Liver (tissue), 9 donors: ENCODE data around the gene PTGIS. TPM values are rescaled to one million over a fixed set of nuclear protein-coding genes. Genes with fewer than 3 reads are reported as not detected.

Source experiments
- DNase-seq: peaks from one replicate; pipeline ENCODE4 v3.0.0-alpha.2; 2017; ENCODE audit warnings: low spot score
- H3K27ac ChIP-seq, 2 donors: one replicate each; pipeline ENCODE4 v1.7.0; 2013; ENCODE audit warnings: inconsistent platforms in 2 of 2, low read length in 2 of 2, control low read depth in 1 of 2, low read depth in 1 of 2, mild to moderate bottlenecking in 1 of 2
- H3K27me3 ChIP-seq, 4 donors: one replicate each; pipeline versions ENCODE4 v1.6.1 to v1.7.0; 2013; ENCODE audit warnings: low read length in 3 of 4, inconsistent platforms in 1 of 4, mild to moderate bottlenecking in 1 of 4, moderate library complexity in 1 of 4; ENCODE audit not compliant: control insufficient read depth in 4 of 4, insufficient read depth in 4 of 4
- H3K36me3 ChIP-seq, 4 donors: one replicate each; pipeline versions ENCODE4 v1.6.1 to v1.7.0; 2013; ENCODE audit warnings: low read length in 3 of 4, mild to moderate bottlenecking in 3 of 4, low read depth in 1 of 4, moderate library complexity in 1 of 4; ENCODE audit not compliant: control insufficient read depth in 4 of 4, insufficient read depth in 3 of 4
- H3K4me1 ChIP-seq, 4 donors: one replicate each; pipeline versions ENCODE4 v1.6.1 to v1.7.0; 2013; ENCODE audit warnings: low read length in 3 of 4, mild to moderate bottlenecking in 3 of 4, moderate library complexity in 1 of 4; ENCODE audit not compliant: control insufficient read depth in 4 of 4, insufficient read depth in 4 of 4
- H3K4me3 ChIP-seq, 3 donors: one replicate each; pipeline versions ENCODE4 v1.6.1 to v1.7.0; 2013; ENCODE audit warnings: low read length in 3 of 3, control low read depth in 1 of 3, low read depth in 1 of 3, mild to moderate bottlenecking in 1 of 3
- H3K9ac ChIP-seq, 2 donors: one replicate each; pipeline ENCODE4 v1.7.0; 2013; ENCODE audit warnings: low read length in 2 of 2, mild to moderate bottlenecking in 2 of 2, moderate library complexity in 2 of 2, control low read depth in 1 of 2, low read depth in 1 of 2
- H3K9me3 ChIP-seq, 4 donors: one replicate each; pipeline versions ENCODE4 v1.6.1 to v1.7.0; 2013; ENCODE audit warnings: low read length in 3 of 4; ENCODE audit not compliant: control insufficient read depth in 4 of 4
- EGR1 ChIP-seq, 2 donors: IDR thresholded peaks; 2 replicates each; pipeline ENCODE4 v1.6.1; 2016 to 2018; ENCODE audit warnings: antibody characterized with exemption in 2 of 2, low read depth in 2 of 2
- FOXA1 ChIP-seq: IDR thresholded peaks from 2 replicates; pipeline ENCODE4 v1.6.1; 2016; ENCODE audit warnings: antibody characterized with exemption
- FOXA2 ChIP-seq: IDR thresholded peaks from 2 replicates; pipeline ENCODE4 v1.6.1; 2016; ENCODE audit warnings: antibody characterized with exemption
- HNF4G ChIP-seq: IDR thresholded peaks from 2 replicates; pipeline ENCODE4 v1.6.1; 2016; ENCODE audit warnings: antibody characterized with exemption
- NR2F2 ChIP-seq: IDR thresholded peaks from 2 replicates; pipeline ENCODE4 v1.6.1; 2016; ENCODE audit warnings: antibody characterized with exemption
- RAD21 ChIP-seq, 2 donors: IDR thresholded peaks; 2 replicates each; pipeline ENCODE4 v1.6.1; 2016; ENCODE audit warnings: antibody characterized with exemption in 2 of 2, mild to moderate bottlenecking in 2 of 2
- SP1 ChIP-seq: IDR thresholded peaks from 2 replicates; pipeline ENCODE4 v1.6.1; 2018; ENCODE audit warnings: antibody characterized with exemption, mild to moderate bottlenecking
- WGBS: extraction: QIAGEN DNeasy Blood & Tissue Kit; methylation state at CpG from one replicate; pipeline ENCODE4 v1.1.7; 2013; 5-methylcytosine and 5-hydroxymethylcytosine counted together
- polyA plus RNA-seq, 2 donors: library from polyadenylated mRNA; stranded (reverse) in 1 of 2; unstranded in 1 of 2; fragments of 200-250 nt in 1 of 2; fragments of >200 nt in 1 of 2; fragmentation: Nextera tagmentation in 1 of 2; extraction: Ambion mirVana in 1 of 2; gene quantifications; one replicate each; pipeline versions ENCODE4 v1.2.1 to v1.2.3, GENCODE V29; 2013 to 2015
- total RNA-seq, 2 donors: library from RNA; depleted of rRNA; stranded (reverse); fragments of >200 nt; gene quantifications; one replicate each; pipeline ENCODE4 v1.2.3, GENCODE V29; 2014
- TF ChIP-seq, protein P1 (sequence below): fragments of 150-350 bp; IDR thresholded peaks from 2 replicates; pipeline ENCODE4 v1.5.1; 2017; ENCODE audit warnings: improper control_type of control experiment, low read depth, low read length; ENCODE audit not compliant: missing input control
- TF ChIP-seq, protein P2 (sequence below): IDR thresholded peaks from 2 replicates; pipeline ENCODE4 v1.6.1; 2016; ENCODE audit warnings: antibody characterized with exemption
- donor health status: healthy.
- donor health status: healthy.
- donor health status: healthy.
- donor health status: healthy.
- donor health status: healthy.

PTGIS gene
- total and polyA plus RNA-seq, 4 donors = 2.2 to 6.3 (median 3.8) TPM

DNA sequence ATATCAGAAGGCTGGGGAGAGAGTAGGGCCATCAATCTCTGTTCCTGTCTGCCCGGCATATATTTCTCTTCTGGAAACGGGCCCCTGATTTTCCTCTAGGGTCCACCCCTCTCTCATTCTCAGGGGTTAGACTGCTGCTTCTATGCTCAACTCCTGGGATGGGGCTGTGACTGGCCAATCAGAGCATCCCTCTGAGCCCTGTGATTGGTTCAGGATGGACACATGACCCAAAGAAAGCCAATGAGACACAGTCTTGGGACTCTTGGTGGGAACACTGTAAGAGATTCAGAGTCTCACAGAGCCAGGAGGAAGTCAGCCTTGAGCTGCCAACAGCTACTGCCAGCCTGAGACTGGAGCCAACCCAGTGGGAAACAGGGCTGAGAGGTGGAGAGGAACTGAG, 54.4 kb downstream of the PTGIS start:
- no peak for DNase-seq
- H3K4me1 ChIP-seq = no peaks in the 10 kb centered on the region
- H3K36me3 ChIP-seq = no peaks in the 10 kb centered on the region
- H3K9ac ChIP-seq = no peak overlapping the region
- no peaks in the 10 kb centered on the region for H3K27me3 ChIP-seq
- H3K9me3 ChIP-seq = no peaks in the 10 kb centered on the region
- 91% methylated on average over 2 of the region's 2 CpGs for WGBS
- H3K27ac ChIP-seq = no peak overlapping the region
- TF ChIP-seq NR2F2 (no peak), SP1 (no peak), FOXA1 (no peak)
- no peak overlapping the region for H3K4me3 ChIP-seq

DNA sequence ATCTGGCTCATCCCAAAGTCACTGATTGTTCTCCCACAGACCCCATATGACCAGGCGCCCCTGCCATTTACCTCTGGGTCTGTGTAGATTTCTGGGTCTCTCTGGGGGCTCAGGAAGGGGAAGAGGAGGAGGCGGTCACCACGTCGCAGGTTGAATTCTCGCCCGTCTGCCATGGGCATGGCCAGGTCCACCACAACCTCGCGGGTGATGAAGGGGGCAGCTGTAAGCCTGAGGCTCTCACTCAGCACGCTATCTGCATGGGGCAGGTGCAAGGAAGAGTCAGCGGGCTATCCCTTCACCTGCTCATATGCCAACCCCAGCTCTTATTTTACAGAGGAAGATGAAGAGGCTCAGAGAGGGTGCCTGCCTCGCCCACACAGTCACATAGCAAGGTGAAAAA, 54.9 kb downstream of the PTGIS start:
- Histone ChIP-seq H3K4me1 (no peaks in the 10 kb centered on the region), H3K4me3 (no peak overlapping the region), H3K27ac (no peak overlapping the region), H3K9ac (no peak overlapping the region), H3K9me3 (no peaks in the 10 kb centered on the region), H3K36me3 (no peaks in the 10 kb centered on the region), H3K27me3 (no peaks in the 10 kb centered on the region)
- WGBS = 90% methylated on average over 11 of the region's 11 CpGs
- no peak for TF ChIP-seq EGR1 (IDR thresholded peaks at IDR 0.05; ENCODE audit: low read depth in 2 of 2)
- TF ChIP-seq, protein P1, sequence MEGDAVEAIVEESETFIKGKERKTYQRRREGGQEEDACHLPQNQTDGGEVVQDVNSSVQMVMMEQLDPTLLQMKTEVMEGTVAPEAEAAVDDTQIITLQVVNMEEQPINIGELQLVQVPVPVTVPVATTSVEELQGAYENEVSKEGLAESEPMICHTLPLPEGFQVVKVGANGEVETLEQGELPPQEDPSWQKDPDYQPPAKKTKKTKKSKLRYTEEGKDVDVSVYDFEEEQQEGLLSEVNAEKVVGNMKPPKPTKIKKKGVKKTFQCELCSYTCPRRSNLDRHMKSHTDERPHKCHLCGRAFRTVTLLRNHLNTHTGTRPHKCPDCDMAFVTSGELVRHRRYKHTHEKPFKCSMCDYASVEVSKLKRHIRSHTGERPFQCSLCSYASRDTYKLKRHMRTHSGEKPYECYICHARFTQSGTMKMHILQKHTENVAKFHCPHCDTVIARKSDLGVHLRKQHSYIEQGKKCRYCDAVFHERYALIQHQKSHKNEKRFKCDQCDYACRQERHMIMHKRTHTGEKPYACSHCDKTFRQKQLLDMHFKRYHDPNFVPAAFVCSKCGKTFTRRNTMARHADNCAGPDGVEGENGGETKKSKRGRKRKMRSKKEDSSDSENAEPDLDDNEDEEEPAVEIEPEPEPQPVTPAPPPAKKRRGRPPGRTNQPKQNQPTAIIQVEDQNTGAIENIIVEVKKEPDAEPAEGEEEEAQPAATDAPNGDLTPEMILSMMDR = no peak
- TF ChIP-seq HNF4G = no peak
- TF ChIP-seq, protein P2, sequence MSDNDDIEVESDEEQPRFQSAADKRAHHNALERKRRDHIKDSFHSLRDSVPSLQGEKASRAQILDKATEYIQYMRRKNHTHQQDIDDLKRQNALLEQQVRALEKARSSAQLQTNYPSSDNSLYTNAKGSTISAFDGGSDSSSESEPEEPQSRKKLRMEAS = no peak
- no peak for TF ChIP-seq FOXA2
- TF ChIP-seq RAD21 (IDR thresholded peaks at IDR 0.05) = no peak
- DNase-seq = no peak

DNA sequence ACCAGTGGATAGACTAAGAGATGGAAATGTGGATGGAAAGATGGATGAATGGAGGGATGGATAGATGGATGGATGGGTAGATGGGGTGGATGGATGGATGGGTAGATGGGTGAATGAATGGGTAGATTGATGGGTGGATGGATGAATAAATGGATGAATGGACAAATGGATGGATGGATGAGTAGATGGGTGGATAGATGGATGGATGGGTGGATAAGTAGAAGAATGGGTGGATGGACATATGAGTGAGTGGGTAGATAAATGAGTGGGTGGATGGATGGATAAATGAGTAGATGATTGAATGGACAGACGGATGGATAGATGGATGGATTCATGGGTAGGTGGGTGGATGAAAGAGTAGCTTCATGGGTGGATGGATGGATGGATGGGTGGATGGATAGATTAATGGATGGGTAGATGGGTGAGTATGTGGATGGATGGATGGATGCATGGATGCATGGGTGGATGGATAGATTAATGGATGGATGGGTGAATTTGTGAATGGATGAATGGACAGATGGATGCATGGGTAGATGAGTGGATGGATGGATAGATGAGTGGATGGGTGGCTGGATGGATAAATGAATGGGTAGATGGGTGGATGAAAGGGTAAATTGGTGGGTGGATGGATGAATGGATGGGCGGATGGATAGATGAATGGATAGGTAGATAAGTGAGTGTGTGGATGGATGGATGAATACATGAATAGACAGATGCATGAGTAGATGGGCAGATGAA, 56.0 kb downstream of the PTGIS start:
- Histone ChIP-seq H3K27me3 (no peaks in the 10 kb centered on the region), H3K9ac (no peak overlapping the region), H3K4me1 (no peaks in the 10 kb centered on the region), H3K4me3 (no peak overlapping the region), H3K27ac (no peak overlapping the region), H3K9me3 (no peaks in the 10 kb centered on the region), H3K36me3 (no peaks in the 10 kb centered on the region)
- TF ChIP-seq, protein P1 = no peak
- DNase-seq = no peak
- 88% methylated on average over 2 of the region's 2 CpGs for WGBS
